Coronary artery (tissue), 2 donors: Measurements from ENCODE around the gene ANK3.
"Not testable (repeated sequence)": the region's sequence is repeated elsewhere in the genome, so short reads cannot be mapped to it uniquely, and the experiment has no call there.

Experiments used
- DNase-seq: peaks from one replicate; pipeline ENCODE4 v3.0.0-alpha.2; 2017; ENCODE audit warnings: low spot score
- H3K27ac ChIP-seq, 2 donors: fragments of 200-600 bp; sonication (generic); one replicate each; pipeline ENCODE4 v1.5.1; 2016 to 2019
- H3K4me3 ChIP-seq: fragments of 200-600 bp; sonication (generic); 2 replicates; pipeline ENCODE4 v1.5.1; 2016; ENCODE audit warnings: mild to moderate bottlenecking, moderate library complexity
- TF ChIP-seq, protein P1 (sequence below): fragments of 200-600 bp; sonication (generic); IDR thresholded peaks from one replicate; pipeline ENCODE4 v1.5.1; 2019; ENCODE audit warnings: antibody characterized with exemption

The ANK3 gene

DNA sequence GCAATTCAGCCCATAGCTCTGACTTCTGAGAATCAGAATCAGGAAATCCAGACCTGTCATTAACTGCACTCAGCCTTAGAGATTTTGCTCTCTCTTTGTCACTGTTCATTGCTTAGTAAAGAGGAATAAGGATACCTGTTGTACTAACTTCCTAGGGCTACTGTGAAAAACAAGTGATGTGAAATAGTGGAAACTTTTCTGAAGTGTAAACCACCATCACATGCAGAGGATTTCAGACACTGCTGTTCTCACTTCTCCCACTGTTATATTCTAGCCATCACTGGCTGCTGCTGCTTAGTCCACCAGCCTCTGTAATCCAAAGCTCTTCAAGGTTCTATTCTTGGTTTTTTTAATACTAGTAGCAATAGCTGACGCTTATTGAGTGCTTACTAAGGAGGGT lies 353.7 kb downstream of the ANK3 start:
- Histone ChIP-seq H3K27ac (no peak overlapping the region), H3K4me3 (no peak overlapping the region)
- TF ChIP-seq, protein P1, sequence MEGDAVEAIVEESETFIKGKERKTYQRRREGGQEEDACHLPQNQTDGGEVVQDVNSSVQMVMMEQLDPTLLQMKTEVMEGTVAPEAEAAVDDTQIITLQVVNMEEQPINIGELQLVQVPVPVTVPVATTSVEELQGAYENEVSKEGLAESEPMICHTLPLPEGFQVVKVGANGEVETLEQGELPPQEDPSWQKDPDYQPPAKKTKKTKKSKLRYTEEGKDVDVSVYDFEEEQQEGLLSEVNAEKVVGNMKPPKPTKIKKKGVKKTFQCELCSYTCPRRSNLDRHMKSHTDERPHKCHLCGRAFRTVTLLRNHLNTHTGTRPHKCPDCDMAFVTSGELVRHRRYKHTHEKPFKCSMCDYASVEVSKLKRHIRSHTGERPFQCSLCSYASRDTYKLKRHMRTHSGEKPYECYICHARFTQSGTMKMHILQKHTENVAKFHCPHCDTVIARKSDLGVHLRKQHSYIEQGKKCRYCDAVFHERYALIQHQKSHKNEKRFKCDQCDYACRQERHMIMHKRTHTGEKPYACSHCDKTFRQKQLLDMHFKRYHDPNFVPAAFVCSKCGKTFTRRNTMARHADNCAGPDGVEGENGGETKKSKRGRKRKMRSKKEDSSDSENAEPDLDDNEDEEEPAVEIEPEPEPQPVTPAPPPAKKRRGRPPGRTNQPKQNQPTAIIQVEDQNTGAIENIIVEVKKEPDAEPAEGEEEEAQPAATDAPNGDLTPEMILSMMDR = no peak
- no peak for DNase-seq

DNA sequence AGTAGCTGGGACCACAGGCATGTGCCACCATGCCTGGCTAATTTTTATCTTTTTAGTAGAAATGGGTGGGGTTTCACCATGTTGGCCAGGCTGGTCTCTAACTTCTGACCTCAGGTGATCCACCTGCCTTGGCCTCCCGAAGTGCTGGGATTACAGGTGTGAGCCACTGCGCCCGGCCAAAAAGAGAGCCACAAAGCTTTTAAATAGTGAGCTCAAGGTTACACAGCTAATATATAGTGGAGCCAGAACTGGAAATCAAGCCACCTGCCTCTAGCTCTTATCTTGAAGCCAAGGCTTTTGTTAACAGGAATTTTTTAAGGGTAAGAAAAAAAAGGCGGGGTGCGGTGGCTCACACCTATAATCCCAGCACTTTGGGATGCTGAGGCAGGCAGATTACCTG lies 354.3 kb downstream of the ANK3 start:
- H3K4me3 ChIP-seq, DNase-seq, H3K27ac ChIP-seq: not testable (repeated sequence)

DNA sequence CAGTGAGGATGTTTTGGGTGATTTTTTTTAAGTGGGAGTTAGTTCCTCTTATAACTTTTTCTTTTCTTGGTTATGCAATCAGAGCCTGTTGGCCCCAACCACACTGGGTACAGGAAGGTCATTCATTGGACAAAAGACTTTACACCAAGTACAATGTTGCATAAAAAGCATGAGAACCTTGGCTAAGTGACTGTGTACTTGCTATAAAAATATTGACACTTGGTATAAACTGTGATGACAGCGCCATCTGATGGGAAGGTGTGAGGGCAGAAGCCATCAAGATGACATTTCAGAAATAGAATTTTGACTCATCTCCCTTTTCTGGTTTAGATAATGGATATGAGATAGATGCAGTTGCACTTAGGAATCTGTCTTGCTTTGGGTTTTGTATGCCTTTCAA lies 357.0 kb downstream of the ANK3 start:
- no peak overlapping the region for H3K27ac ChIP-seq

DNA sequence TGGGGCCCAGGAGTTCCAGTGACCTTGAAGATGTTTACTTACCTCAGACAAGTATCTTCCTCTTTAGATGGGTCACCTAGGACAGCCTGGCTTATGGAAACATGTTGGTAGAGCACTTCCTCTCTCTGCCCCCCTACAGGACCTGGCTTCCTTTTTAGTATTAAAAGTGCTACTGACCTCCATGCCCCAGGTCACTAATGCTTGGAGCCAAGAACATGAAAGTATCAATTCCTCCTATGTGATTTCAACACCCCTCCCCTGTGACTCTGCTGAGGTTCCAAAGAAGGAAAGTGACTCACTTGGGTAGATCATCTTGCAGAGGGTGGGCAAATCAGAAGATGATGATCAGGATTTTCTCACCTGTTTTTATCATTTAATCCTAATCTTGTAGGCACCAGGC lies 358.0 kb downstream of the ANK3 start:
- no peak for DNase-seq
- TF ChIP-seq, protein P1 = no peak
- H3K4me3 ChIP-seq = no peak overlapping the region
- no peak overlapping the region for H3K27ac ChIP-seq

More for the DNA sequence above, 357.0 kb downstream of the ANK3 start:
- no peak for DNase-seq
- no peak overlapping the region for H3K4me3 ChIP-seq
- TF ChIP-seq, protein P1 = no peak

DNA sequence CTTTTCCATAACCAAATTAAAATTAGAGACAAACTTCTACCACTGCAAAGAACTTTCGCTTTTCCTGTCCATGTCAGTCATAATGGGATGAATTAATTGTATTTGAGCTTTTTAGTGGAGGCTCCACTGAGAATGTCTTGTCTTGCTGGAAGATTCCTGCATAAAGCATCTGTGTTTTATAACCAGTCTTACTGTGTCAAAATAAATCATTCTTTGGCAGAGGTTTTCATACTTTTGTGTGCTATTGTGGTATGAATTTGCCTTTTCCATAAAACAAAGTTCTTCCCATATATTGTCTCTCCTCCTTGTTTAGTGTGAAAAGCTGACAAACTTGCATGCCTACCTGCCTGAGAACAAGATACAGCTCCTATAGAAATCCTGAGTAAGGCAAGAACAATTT lies 358.5 kb downstream of the ANK3 start:
- no peak overlapping the region for H3K4me3 ChIP-seq
- no peak for DNase-seq
- TF ChIP-seq, protein P1 = no peak
- no peak overlapping the region for H3K27ac ChIP-seq

DNA sequence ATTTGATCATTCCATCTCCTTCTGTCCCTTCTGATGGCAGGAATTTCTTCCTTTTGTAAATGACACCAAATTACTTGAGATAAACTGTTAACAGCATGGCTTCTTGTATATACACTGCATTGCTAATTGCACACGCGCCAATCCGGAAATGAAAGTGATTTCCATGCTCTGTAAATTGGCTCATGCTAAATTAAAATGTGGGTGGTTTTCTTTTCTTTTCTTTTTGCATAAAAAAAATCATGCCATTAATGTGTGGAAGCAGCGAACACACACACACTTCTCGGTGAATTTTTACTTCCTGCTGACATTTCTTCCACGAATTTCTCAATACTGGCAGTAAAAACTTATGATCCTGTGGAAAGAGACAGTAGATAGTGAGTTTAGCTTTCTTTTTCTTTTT lies 360.2 kb downstream of the ANK3 start:
- TF ChIP-seq, protein P1 = no peak
- no peak for DNase-seq
- no peak overlapping the region for H3K27ac ChIP-seq
- no peak overlapping the region for H3K4me3 ChIP-seq

DNA sequence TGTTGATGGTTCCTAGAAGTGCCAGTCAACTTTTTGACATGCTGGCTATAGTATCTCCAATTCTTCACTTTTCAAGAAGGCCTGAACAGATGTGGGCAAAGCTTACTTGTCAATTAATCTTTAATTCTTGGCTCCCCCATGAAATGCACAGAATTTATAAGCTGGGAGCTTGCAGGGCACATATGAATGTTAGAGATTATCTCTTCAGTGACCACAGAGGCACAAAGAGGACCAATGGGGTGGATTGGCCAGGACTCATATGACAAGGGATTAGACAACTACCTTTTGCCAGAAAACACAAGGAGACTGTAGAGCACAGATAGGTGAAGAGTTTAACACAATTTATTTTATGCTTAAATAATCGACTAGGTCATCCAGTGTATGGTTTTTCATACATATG lies 361.6 kb downstream of the ANK3 start:
- TF ChIP-seq, protein P1 = no peak
- no peak overlapping the region for H3K27ac ChIP-seq
- H3K4me3 ChIP-seq = no peak overlapping the region
- no peak for DNase-seq

DNA sequence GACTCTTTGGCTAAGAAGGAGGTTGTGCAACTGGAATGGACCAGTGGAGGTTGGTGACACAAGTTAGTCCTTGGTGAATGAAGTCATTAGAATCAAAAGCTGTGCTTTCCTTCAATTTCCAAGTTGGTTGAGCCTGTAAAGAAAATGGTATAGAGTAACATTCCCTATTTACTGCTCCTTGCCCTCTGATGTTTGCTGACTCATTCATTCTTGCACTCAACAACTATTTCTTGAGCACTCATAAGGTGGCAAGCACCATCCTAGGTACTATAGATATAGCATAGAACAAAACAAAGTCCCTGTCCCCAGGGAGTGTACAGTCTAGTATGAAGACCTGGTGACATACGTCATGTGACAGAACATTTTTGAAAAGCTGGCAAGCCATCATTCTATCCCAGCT lies 364.4 kb downstream of the ANK3 start:
- no peak overlapping the region for H3K4me3 ChIP-seq
- TF ChIP-seq, protein P1 = no peak
- no peak overlapping the region for H3K27ac ChIP-seq

More for the DNA sequence above, 364.4 kb downstream of the ANK3 start:
- DNase-seq = no peak
